GM12878 (cell line): ENCODE data around the gene TRAPPC2. TPM values are rescaled to one million over a fixed set of nuclear protein-coding genes. Genes with fewer than 3 reads are reported as not detected.

Experiments used
- BHLHE40 ChIP-seq, 2 experiments: fragments of 450-650 bp in 1 of 2; IDR thresholded peaks; 2 replicates each; pipeline ENCODE4 v1.6.1; 2011 to 2017; ENCODE audit warnings: low read depth in 2 of 2, borderline replicate concordance in 1 of 2, improper control_type of control experiment in 1 of 2, low read length in 1 of 2, mild to moderate bottlenecking in 1 of 2
- BMI1 ChIP-seq: fragments of 450-650 bp; IDR thresholded peaks from 2 replicates; pipeline ENCODE4 v1.6.1; 2016; ENCODE audit warnings: mild to moderate bottlenecking, moderate library complexity, borderline replicate concordance
- CEBPB ChIP-seq, 2 experiments: fragments of 150-350 bp in 1 of 2; IDR thresholded peaks; 2 replicates each; pipeline ENCODE4 v1.6.1; 2012 to 2014; ENCODE audit warnings: low read depth in 2 of 2, low read length in 2 of 2, borderline replicate concordance in 1 of 2, inconsistent platforms in 1 of 2
- ETV6 ChIP-seq, 2 experiments: fragments of 450-650 bp in 1 of 2; IDR thresholded peaks in 1 of 2; conservative IDR thresholded peaks in 1 of 2; 2 replicates each; pipeline ENCODE4 v1.6.1; 2014; ENCODE audit warnings: antibody characterized with exemption in 1 of 2, borderline replicate concordance in 1 of 2, low read depth in 1 of 2, mild to moderate bottlenecking in 1 of 2, moderate library complexity in 1 of 2
- FOXK2 ChIP-seq: fragments of 450-650 bp; IDR thresholded peaks from 2 replicates; pipeline ENCODE4 v1.6.1; 2017; ENCODE audit warnings: mild to moderate bottlenecking, moderate library complexity
- HDGF ChIP-seq: fragments of 450-650 bp; IDR thresholded peaks from 2 replicates; pipeline ENCODE4 v1.6.1; 2016; ENCODE audit warnings: antibody characterized with exemption
- IRF4 ChIP-seq: IDR thresholded peaks from 2 replicates; pipeline ENCODE4 v1.6.1; 2011; ENCODE audit warnings: low read depth, low read length
- NFYB ChIP-seq: IDR thresholded peaks from 2 replicates; pipeline ENCODE4 v1.6.1; 2011; ENCODE audit warnings: low read depth, mild to moderate bottlenecking, low read length, improper control_type of control experiment, moderate library complexity; ENCODE audit not compliant: insufficient read depth
- RAD51 ChIP-seq: fragments of 450-650 bp; IDR thresholded peaks from 2 replicates; pipeline ENCODE4 v1.6.1; 2016; ENCODE audit warnings: moderate library complexity, mild to moderate bottlenecking, inconsistent platforms
- SMAD1 ChIP-seq: fragments of 450-650 bp; IDR thresholded peaks from 2 replicates; pipeline ENCODE4 v1.6.1; 2018; ENCODE audit warnings: mild to moderate bottlenecking, low read depth; ENCODE audit not compliant: partially characterized antibody
- SP1 ChIP-seq: IDR thresholded peaks from one replicate; pipeline ENCODE4 v1.6.1; 2011; ENCODE audit warnings: low read depth, low read length
- SREBF1 ChIP-seq: IDR thresholded peaks from 2 replicates; pipeline ENCODE4 v1.6.1; 2012; ENCODE audit warnings: mild to moderate bottlenecking, low read length
- ZNF384 ChIP-seq: IDR thresholded peaks from 2 replicates; pipeline ENCODE4 v1.6.1; 2012; ENCODE audit warnings: low read depth, mild to moderate bottlenecking, low read length, improper control_type of control experiment, borderline replicate concordance
- polyA plus RNA-seq, 11 experiments: library from polyadenylated mRNA; depleted of rRNA in 4 of 11; unstranded in 6 of 11; stranded (reverse) in 5 of 11; fragments of >200 nt; fragmentation: Nextera tagmentation in 4 of 11; fragmentation: Illumina TruSeq in 1 of 11; extraction: Ambion mirVana in 4 of 11; extraction: Trizol in 1 of 11; gene quantifications; 1 replicate in 1 of 11; 2 replicates in 10 of 11; pipeline versions ENCODE4 v1.2.1 to v1.2.3, GENCODE V29; 2011 to 2016; ENCODE audit warnings: inconsistent platforms in 2 of 11, missing spikeins in 2 of 11, low read depth in 1 of 11
- total RNA-seq, 4 experiments: library from RNA; depleted of rRNA in 3 of 4; stranded (reverse); fragments of >200 nt in 3 of 4; fragmentation: Illumina TruSeq in 1 of 4; extraction: Trizol in 1 of 4; gene quantifications; 2 replicates each; pipeline versions ENCODE4 v1.2.1 to v1.2.3, GENCODE V29; 2013 to 2021
- TF ChIP-seq, protein P1 (sequence below): IDR thresholded peaks from 2 replicates; pipeline ENCODE4 v1.6.1; 2012; ENCODE audit warnings: mild to moderate bottlenecking, low read depth, low read length
- TF ChIP-seq, protein P2 (sequence below): IDR thresholded peaks from 2 replicates; pipeline ENCODE4 v1.6.1; 2012; ENCODE audit warnings: low read depth, low read length, improper control_type of control experiment
- TF ChIP-seq, protein P3 (sequence below): fragments of 150-350 bp; IDR thresholded peaks from 2 replicates; pipeline ENCODE4 v1.6.1; 2014; ENCODE audit warnings: mild to moderate bottlenecking, low read depth, low read length
- TF ChIP-seq, protein P4 (sequence below): IDR thresholded peaks from 2 replicates; pipeline ENCODE4 v1.6.1; 2011; ENCODE audit warnings: mild to moderate bottlenecking, low read depth, low read length, moderate library complexity; ENCODE audit not compliant: insufficient replicate concordance

The TRAPPC2 gene
- total and polyA plus RNA-seq, 10 of the 15 experiments (the other 5 are each of a cell fraction or from before 2014, with no cell fraction given): 12.4 to 28.4 (median 21.3) TPM

GRCh38 chrX:13669246-13669737, 65.1 kb downstream of the TRAPPC2 start (continued):
- peak in 1 of 2 experiments; percentile 55; a peak in 1 of 4 replicates for TF ChIP-seq ETV6 (conservative IDR thresholded peaks at IDR 0.05 in 1 of 2, IDR thresholded peaks at IDR 0.05 in 1 of 2; ENCODE audit: borderline replicate concordance in 1 of 2, low read depth in 1 of 2)
- TF ChIP-seq SMAD1: peak; percentile 90
- TF ChIP-seq, protein P1, sequence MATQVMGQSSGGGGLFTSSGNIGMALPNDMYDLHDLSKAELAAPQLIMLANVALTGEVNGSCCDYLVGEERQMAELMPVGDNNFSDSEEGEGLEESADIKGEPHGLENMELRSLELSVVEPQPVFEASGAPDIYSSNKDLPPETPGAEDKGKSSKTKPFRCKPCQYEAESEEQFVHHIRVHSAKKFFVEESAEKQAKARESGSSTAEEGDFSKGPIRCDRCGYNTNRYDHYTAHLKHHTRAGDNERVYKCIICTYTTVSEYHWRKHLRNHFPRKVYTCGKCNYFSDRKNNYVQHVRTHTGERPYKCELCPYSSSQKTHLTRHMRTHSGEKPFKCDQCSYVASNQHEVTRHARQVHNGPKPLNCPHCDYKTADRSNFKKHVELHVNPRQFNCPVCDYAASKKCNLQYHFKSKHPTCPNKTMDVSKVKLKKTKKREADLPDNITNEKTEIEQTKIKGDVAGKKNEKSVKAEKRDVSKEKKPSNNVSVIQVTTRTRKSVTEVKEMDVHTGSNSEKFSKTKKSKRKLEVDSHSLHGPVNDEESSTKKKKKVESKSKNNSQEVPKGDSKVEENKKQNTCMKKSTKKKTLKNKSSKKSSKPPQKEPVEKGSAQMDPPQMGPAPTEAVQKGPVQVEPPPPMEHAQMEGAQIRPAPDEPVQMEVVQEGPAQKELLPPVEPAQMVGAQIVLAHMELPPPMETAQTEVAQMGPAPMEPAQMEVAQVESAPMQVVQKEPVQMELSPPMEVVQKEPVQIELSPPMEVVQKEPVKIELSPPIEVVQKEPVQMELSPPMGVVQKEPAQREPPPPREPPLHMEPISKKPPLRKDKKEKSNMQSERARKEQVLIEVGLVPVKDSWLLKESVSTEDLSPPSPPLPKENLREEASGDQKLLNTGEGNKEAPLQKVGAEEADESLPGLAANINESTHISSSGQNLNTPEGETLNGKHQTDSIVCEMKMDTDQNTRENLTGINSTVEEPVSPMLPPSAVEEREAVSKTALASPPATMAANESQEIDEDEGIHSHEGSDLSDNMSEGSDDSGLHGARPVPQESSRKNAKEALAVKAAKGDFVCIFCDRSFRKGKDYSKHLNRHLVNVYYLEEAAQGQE: no peak
- TF ChIP-seq ZNF384: peak; percentile 95
- TF ChIP-seq, protein P2, sequence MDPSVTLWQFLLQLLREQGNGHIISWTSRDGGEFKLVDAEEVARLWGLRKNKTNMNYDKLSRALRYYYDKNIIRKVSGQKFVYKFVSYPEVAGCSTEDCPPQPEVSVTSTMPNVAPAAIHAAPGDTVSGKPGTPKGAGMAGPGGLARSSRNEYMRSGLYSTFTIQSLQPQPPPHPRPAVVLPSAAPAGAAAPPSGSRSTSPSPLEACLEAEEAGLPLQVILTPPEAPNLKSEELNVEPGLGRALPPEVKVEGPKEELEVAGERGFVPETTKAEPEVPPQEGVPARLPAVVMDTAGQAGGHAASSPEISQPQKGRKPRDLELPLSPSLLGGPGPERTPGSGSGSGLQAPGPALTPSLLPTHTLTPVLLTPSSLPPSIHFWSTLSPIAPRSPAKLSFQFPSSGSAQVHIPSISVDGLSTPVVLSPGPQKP: no peak
- TF ChIP-seq BMI1: no peak; the same call in 1 of the 2 replicates
- TF ChIP-seq, protein P3, sequence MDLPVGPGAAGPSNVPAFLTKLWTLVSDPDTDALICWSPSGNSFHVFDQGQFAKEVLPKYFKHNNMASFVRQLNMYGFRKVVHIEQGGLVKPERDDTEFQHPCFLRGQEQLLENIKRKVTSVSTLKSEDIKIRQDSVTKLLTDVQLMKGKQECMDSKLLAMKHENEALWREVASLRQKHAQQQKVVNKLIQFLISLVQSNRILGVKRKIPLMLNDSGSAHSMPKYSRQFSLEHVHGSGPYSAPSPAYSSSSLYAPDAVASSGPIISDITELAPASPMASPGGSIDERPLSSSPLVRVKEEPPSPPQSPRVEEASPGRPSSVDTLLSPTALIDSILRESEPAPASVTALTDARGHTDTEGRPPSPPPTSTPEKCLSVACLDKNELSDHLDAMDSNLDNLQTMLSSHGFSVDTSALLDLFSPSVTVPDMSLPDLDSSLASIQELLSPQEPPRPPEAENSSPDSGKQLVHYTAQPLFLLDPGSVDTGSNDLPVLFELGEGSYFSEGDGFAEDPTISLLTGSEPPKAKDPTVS: no peak
- TF ChIP-seq NFYB: no peak
- TF ChIP-seq BHLHE40 (IDR thresholded peaks at IDR 0.05; ENCODE audit: borderline replicate concordance in 1 of 2, low read depth in 2 of 2, low read length in 1 of 2): peak; percentile 85 to 87
- TF ChIP-seq IRF4: no peak; the same call in 1 of the 2 replicates
- TF ChIP-seq SP1: no peak
- TF ChIP-seq CEBPB (IDR thresholded peaks at IDR 0.05; ENCODE audit: borderline replicate concordance in 1 of 2, low read depth in 2 of 2, low read length in 2 of 2): peak in 1 of 2 experiments; percentile 37; a peak in 1 of 4 replicates
- no peak for TF ChIP-seq FOXK2
- TF ChIP-seq HDGF: no peak
- TF ChIP-seq, protein P4, sequence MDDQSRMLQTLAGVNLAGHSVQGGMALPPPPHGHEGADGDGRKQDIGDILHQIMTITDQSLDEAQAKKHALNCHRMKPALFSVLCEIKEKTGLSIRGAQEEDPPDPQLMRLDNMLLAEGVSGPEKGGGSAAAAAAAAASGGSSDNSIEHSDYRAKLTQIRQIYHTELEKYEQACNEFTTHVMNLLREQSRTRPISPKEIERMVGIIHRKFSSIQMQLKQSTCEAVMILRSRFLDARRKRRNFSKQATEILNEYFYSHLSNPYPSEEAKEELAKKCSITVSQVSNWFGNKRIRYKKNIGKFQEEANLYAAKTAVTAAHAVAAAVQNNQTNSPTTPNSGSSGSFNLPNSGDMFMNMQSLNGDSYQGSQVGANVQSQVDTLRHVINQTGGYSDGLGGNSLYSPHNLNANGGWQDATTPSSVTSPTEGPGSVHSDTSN: peak; percentile 32
- TF ChIP-seq RAD51: peak; percentile 65
- no peak for TF ChIP-seq SREBF1
